H9 (cell line): ENCODE measurements around the gene GLRA1. TPM values are rescaled to one million over a fixed set of nuclear protein-coding genes. Genes with fewer than 3 reads are reported as not detected.

ENCODE experiments used
- DNase-seq: peaks from one replicate; pipeline ENCODE4 v3.0.0-alpha.2; 2017
- H2AFZ ChIP-seq: one replicate; pipeline ENCODE4 v1.6.1; 2013; ENCODE audit warnings: mild to moderate bottlenecking, low read length, control low read depth, moderate library complexity
- H2AK5ac ChIP-seq: 2 replicates; pipeline ENCODE4 v1.6.1; 2013; ENCODE audit warnings: low read length, control low read depth, mixed read lengths; ENCODE audit not compliant: insufficient read length
- H2BK120ac ChIP-seq: one replicate; pipeline ENCODE4 v1.6.1; 2013; ENCODE audit warnings: low read depth, mild to moderate bottlenecking, low read length, control low read depth, inconsistent platforms; ENCODE audit not compliant: poor library complexity, severe bottlenecking
- H2BK12ac ChIP-seq: 2 replicates; pipeline ENCODE4 v1.6.1; 2013; ENCODE audit warnings: low read length, control low read depth, mixed read lengths, low read depth; ENCODE audit not compliant: insufficient read length
- H2BK15ac ChIP-seq: 2 replicates; pipeline ENCODE4 v1.6.1; 2013; ENCODE audit warnings: low read depth, low read length, control low read depth
- H2BK20ac ChIP-seq: one replicate; pipeline ENCODE4 v1.6.1; 2013; ENCODE audit warnings: low read depth, mild to moderate bottlenecking, low read length, control low read depth, inconsistent platforms; ENCODE audit not compliant: poor library complexity, severe bottlenecking
- H2BK5ac ChIP-seq: 2 replicates; pipeline ENCODE4 v1.6.1; 2013; ENCODE audit warnings: low read length, control low read depth, mixed read lengths; ENCODE audit not compliant: insufficient read length
- H3K14ac ChIP-seq: 2 replicates; pipeline ENCODE4 v1.6.1; 2013; ENCODE audit warnings: low read length, control low read depth; ENCODE audit not compliant: insufficient read depth
- H3K18ac ChIP-seq: 2 replicates; pipeline ENCODE4 v1.6.1; 2013; ENCODE audit warnings: low read depth, mild to moderate bottlenecking, mixed read lengths, low read length, control low read depth; ENCODE audit not compliant: insufficient read length
- H3K23ac ChIP-seq: 2 replicates; pipeline ENCODE4 v1.6.1; 2013; ENCODE audit warnings: low read length, control low read depth, mixed read lengths, low read depth; ENCODE audit not compliant: insufficient read length
- H3K23me2 ChIP-seq: 2 replicates; pipeline ENCODE4 v1.6.1; 2013; ENCODE audit warnings: low read depth, mild to moderate bottlenecking, mixed read lengths, low read length, control low read depth; ENCODE audit not compliant: insufficient read length, poor library complexity, severe bottlenecking
- H3K27ac ChIP-seq: 2 replicates; pipeline ENCODE4 v1.5.1; 2013; ENCODE audit warnings: low read length, control low read depth, mixed read lengths, low read depth; ENCODE audit not compliant: insufficient read length
- H3K27me3 ChIP-seq: 2 replicates; pipeline ENCODE4 v1.6.1; 2013; ENCODE audit warnings: low read length, control low read depth, inconsistent platforms; ENCODE audit not compliant: insufficient read depth
- H3K4ac ChIP-seq: 2 replicates; pipeline ENCODE4 v1.6.1; 2013; ENCODE audit warnings: low read depth, mild to moderate bottlenecking, control low read depth, inconsistent platforms, low read length, moderate library complexity
- H3K4me1 ChIP-seq: 2 replicates; pipeline ENCODE4 v1.6.1; 2013; ENCODE audit warnings: low read length, control low read depth, inconsistent platforms; ENCODE audit not compliant: insufficient read depth
- H3K4me2 ChIP-seq: 2 replicates; pipeline ENCODE4 v1.6.1; 2013; ENCODE audit warnings: low read length, control low read depth, mixed read lengths; ENCODE audit not compliant: insufficient read length, insufficient read depth
- H3K56ac ChIP-seq: 2 replicates; pipeline ENCODE4 v1.6.1; 2013; ENCODE audit warnings: low read depth, mild to moderate bottlenecking, mixed read lengths, low read length, control low read depth; ENCODE audit not compliant: insufficient read length
- H3K79me1 ChIP-seq: 2 replicates; pipeline ENCODE4 v1.6.1; 2013; ENCODE audit warnings: low read depth, mild to moderate bottlenecking, moderate library complexity, low read length, control low read depth, inconsistent platforms; ENCODE audit not compliant: insufficient read depth, poor library complexity, severe bottlenecking
- H3K79me2 ChIP-seq: 2 replicates; pipeline ENCODE4 v1.6.1; 2013; ENCODE audit warnings: low read length, control low read depth, inconsistent platforms; ENCODE audit not compliant: insufficient read depth
- H3K9ac ChIP-seq: 2 replicates; pipeline ENCODE4 v1.6.1; 2013; ENCODE audit warnings: low read length, control low read depth, mixed read lengths; ENCODE audit not compliant: insufficient read length; ENCODE audit errors: extremely low read depth
- H3K9me3 ChIP-seq: one replicate; pipeline ENCODE4 v1.6.1; 2013; ENCODE audit warnings: low read depth, low read length, inconsistent platforms; ENCODE audit not compliant: control insufficient read depth
- H3T11ph ChIP-seq: one replicate; pipeline ENCODE4 v1.6.1; 2013; ENCODE audit warnings: mild to moderate bottlenecking, low read length, control low read depth, inconsistent platforms
- H4K20me1 ChIP-seq: one replicate; pipeline ENCODE4 v1.6.1; 2013; ENCODE audit not compliant: control insufficient read depth, insufficient read length, insufficient read depth
- H4K5ac ChIP-seq: 2 replicates; pipeline ENCODE4 v1.6.1; 2013; ENCODE audit warnings: low read depth, mild to moderate bottlenecking, mixed read lengths, low read length, control low read depth; ENCODE audit not compliant: insufficient read length
- H4K8ac ChIP-seq: replicated peaks from 2 replicates; pipeline ENCODE4 v1.6.1; 2013; ENCODE audit warnings: low read length, control low read depth, mixed read lengths, low read depth; ENCODE audit not compliant: insufficient read length
- H4K91ac ChIP-seq: 2 replicates; pipeline ENCODE4 v1.6.1; 2013; ENCODE audit warnings: low read depth, mild to moderate bottlenecking, moderate library complexity, mixed read lengths, low read length, control low read depth; ENCODE audit not compliant: insufficient read length
- H3K27ac Mint-ChIP-seq, 3 experiments: 2 replicates in 2 of 3; 3 replicates in 1 of 3; pipeline ENCODE4 v1.8.0; 2020 to 2021; ENCODE audit warnings: mixed read lengths in 3 of 3, mild to moderate bottlenecking in 1 of 3, moderate library complexity in 1 of 3
- H3K27me3 Mint-ChIP-seq: 2 replicates; pipeline ENCODE4 v1.8.0; 2021; ENCODE audit warnings: low read depth, mild to moderate bottlenecking, moderate library complexity, mixed read lengths
- H3K36me3 Mint-ChIP-seq, 3 experiments: 2 replicates in 2 of 3; 3 replicates in 1 of 3; pipeline ENCODE4 v1.8.0; 2020 to 2021; ENCODE audit warnings: low read depth in 3 of 3, mixed read lengths in 3 of 3; ENCODE audit not compliant: insufficient read depth in 1 of 3
- H3K4me1 Mint-ChIP-seq, 2 experiments: 2 replicates each; pipeline ENCODE4 v1.8.0; 2020; ENCODE audit warnings: mixed read lengths in 2 of 2
- H3K4me3 Mint-ChIP-seq, 2 experiments: 2 replicates in 1 of 2; 3 replicates in 1 of 2; pipeline ENCODE4 v1.8.0; 2020 to 2021; ENCODE audit warnings: mild to moderate bottlenecking in 2 of 2, mixed read lengths in 2 of 2, moderate library complexity in 1 of 2
- H3K9me3 Mint-ChIP-seq, 2 experiments: 2 replicates in 1 of 2; 3 replicates in 1 of 2; pipeline ENCODE4 v1.8.0; 2020; ENCODE audit warnings: mild to moderate bottlenecking in 2 of 2, mixed read lengths in 2 of 2, moderate library complexity in 1 of 2
- CTCF ChIP-seq: fragments of 200-600 bp; sonication (generic); conservative IDR thresholded peaks from 3 replicates; pipeline ENCODE4 v1.8.0; 2021; ENCODE audit warnings: antibody characterized with exemption, mild to moderate bottlenecking
- WGBS: extraction: QIAGEN DNeasy Blood & Tissue Kit; methylation state at CpG from one replicate; pipeline ENCODE4 v1.1.7; 2013; ENCODE audit warnings: missing lambda C conversion rate, low lambda C conversion rate, mixed read lengths; ENCODE audit not compliant: insufficient read length; ENCODE audit errors: extremely low coverage; 5-methylcytosine and 5-hydroxymethylcytosine counted together
- total RNA-seq: library from RNA; stranded (reverse); gene quantifications from 2 replicates; pipeline ENCODE4 v1.2.1, GENCODE V29; 2021

The GLRA1 gene
- total RNA-seq, 1 experiment from 2014 or later: not detected

DNA sequence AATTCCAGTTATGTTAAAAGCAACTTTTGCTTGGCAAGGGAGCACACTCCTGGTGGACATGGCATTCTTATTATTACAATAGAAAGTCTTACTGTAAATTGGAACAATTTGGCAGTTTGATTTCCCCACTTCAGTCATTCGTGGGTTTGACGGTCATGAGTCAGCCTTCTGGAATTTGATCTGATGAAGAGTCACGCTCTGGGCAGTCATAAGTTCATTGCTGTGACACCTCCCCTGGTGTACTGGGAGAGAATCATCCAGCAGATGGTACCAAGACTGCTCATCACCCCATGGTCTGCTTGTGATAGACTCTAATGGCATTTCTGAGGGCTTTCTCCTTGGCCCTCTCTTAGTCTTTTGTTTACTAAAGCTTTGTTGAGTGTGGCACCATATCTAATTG, 53.8 kb downstream of the GLRA1 start:
- H3K27me3 ChIP-seq: no peaks in the 10 kb centered on the region
- no peaks in the 10 kb centered on the region for H3K9me3 Mint-ChIP-seq
- H3K23me2 ChIP-seq: no peaks in the 10 kb centered on the region
- H4K5ac ChIP-seq: no peak overlapping the region
- H3K4me1 Mint-ChIP-seq: no peaks in the 10 kb centered on the region
- H3K27ac Mint-ChIP-seq: no peak overlapping the region
- no peak overlapping the region for H3K23ac ChIP-seq
- H2BK20ac ChIP-seq: no peak overlapping the region
- peaks cover 7% of the 10 kb centered on the region for H3K27me3 Mint-ChIP-seq
- DNase-seq: no peak
- no peak overlapping the region for H3K56ac ChIP-seq
- no peak overlapping the region for H3K4me3 Mint-ChIP-seq
- H3K4me2 ChIP-seq: no peak overlapping the region
- no peak overlapping the region for H3T11ph ChIP-seq
- no peak overlapping the region for H3K9ac ChIP-seq
- H3K36me3 Mint-ChIP-seq: no peaks in the 10 kb centered on the region
- H2AK5ac ChIP-seq: no peak overlapping the region
- no peak overlapping the region for H2AFZ ChIP-seq
- H2BK15ac ChIP-seq: no peak overlapping the region
- H2BK5ac ChIP-seq: no peak overlapping the region
- H3K9me3 ChIP-seq: no peaks in the 10 kb centered on the region
- no peak overlapping the region for H3K4ac ChIP-seq
- no CpG with 5 or more reads among the region's 3 CpGs for WGBS
- TF ChIP-seq CTCF: no peak
- H4K91ac ChIP-seq: no peak overlapping the region
- no peaks in the 10 kb centered on the region for H4K20me1 ChIP-seq
- no peak overlapping the region for H3K27ac ChIP-seq
- no peaks in the 10 kb centered on the region for H3K79me1 ChIP-seq
- H4K8ac ChIP-seq: no peak overlapping the region
- H2BK120ac ChIP-seq: no peak overlapping the region
- H3K4me1 ChIP-seq: no peaks in the 10 kb centered on the region
- no peaks in the 10 kb centered on the region for H3K79me2 ChIP-seq
- no peak overlapping the region for H3K14ac ChIP-seq
- no peak overlapping the region for H2BK12ac ChIP-seq
- H3K18ac ChIP-seq: no peak overlapping the region
